HG03520 (cell line): ENCODE data around the gene FRMD4B.
"Not testable (repeated sequence)": the region's sequence is repeated elsewhere in the genome, so short reads cannot be mapped to it uniquely, and the experiment has no call there.

Experiments used
- ATAC-seq: cut with Tn5 transposase; IDR thresholded peaks from one replicate; pipeline ENCODE4 v1.9.1; 2021; ENCODE audit warnings: mild to moderate bottlenecking, moderate library complexity; ENCODE audit not compliant: unreplicated experiment

Gene FRMD4B

GRCh38 chr3:69325151-69325550 lies 60.7 kb downstream of the FRMD4B start:
- no peak for ATAC-seq

GRCh38 chr3:69324362-69325025 lies 61.4 kb downstream of the FRMD4B start:
- ATAC-seq: peak; percentile 39

GRCh38 chr3:69323941-69324340 lies 61.9 kb downstream of the FRMD4B start:
- ATAC-seq: no peak

GRCh38 chr3:69322512-69322911 lies 63.4 kb downstream of the FRMD4B start:
- not testable (repeated sequence) for ATAC-seq

- no peak for ATAC-seq
Measured at GRCh38 chr3:69322158-69322509, 63.8 kb downstream of the FRMD4B start.

GRCh38 chr3:69321301-69322157 lies 64.4 kb downstream of the FRMD4B start:
- no peak for ATAC-seq

GRCh38 chr3:69320871-69321271 lies 65.0 kb downstream of the FRMD4B start:
- ATAC-seq: peak; percentile 75

GRCh38 chr3:69319652-69320051 lies 66.2 kb downstream of the FRMD4B start:
- no peak for ATAC-seq

- ATAC-seq: no peak
Measured at GRCh38 chr3:69318410-69318809, 67.5 kb downstream of the FRMD4B start.

GRCh38 chr3:69313251-69313650 lies 72.6 kb downstream of the FRMD4B start:
- no peak for ATAC-seq

GRCh38 chr3:69309814-69310213 lies 76.1 kb downstream of the FRMD4B start:
- ATAC-seq: no peak

- ATAC-seq: peak; percentile 96
Measured at GRCh38 chr3:69306239-69307185, 79.4 kb downstream of the FRMD4B start.

- no peak for ATAC-seq
Measured at GRCh38 chr3:69305011-69305410, 80.9 kb downstream of the FRMD4B start.

- ATAC-seq: no peak
Measured at GRCh38 chr3:69304396-69304795, 81.5 kb downstream of the FRMD4B start.

- ATAC-seq: no peak
Measured at GRCh38 chr3:69300296-69300695, 85.6 kb downstream of the FRMD4B start.

GRCh38 chr3:69299344-69299743 lies 86.5 kb downstream of the FRMD4B start:
- ATAC-seq: no peak

GRCh38 chr3:69297501-69297900 lies 88.4 kb downstream of the FRMD4B start:
- no peak for ATAC-seq

GRCh38 chr3:69296995-69297394 lies 88.9 kb downstream of the FRMD4B start:
- no peak for ATAC-seq

GRCh38 chr3:69294014-69294766 lies 91.7 kb downstream of the FRMD4B start:
- peak; percentile 87 for ATAC-seq

GRCh38 chr3:69292959-69293574 lies 92.8 kb downstream of the FRMD4B start:
- ATAC-seq: no peak
